SKM-1 (cell line): ENCODE results near the gene CRYGN.

Source experiments
- DNase-seq: peaks from one replicate; lab custom pipeline; 2025; ENCODE audit not compliant: unreplicated experiment; lab: John Stamatoyannopoulos, UW

The CRYGN gene

DNA sequence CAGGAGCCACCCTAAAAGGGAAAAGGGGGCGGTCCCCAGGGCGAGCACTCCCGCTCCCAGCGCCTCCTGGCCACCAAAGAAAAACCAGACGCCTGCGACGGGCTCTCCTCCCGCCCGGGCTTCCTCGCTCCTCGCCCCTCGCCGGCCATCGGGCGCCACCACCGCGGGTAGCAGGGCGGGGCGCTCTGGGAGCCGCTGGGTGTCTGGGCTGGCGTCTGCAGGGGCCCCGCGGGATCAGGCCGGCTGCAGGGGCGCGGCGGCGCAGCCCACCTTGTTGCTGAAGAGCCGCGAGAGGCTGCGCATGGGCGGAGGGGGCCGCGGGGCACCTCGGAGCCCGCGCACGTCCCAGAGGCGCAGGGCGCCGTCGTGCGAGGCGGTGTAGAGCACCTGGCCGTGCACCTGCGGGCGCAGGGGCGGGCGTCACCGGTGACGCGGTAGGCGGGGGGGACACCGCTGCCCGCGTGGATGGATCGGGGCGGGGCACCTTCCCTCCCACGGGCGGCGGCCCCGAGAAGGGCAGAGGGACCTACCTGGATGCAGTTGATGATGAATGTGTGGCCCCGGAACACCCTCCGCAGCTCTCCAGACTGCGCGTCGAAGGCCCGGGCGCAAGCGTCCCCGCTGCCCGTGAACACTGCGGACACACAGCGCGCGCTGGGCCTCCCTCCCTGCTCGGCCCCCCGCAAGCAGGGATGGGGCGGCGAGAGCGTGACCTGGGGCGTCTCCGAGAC, 58.4 kb downstream of the CRYGN start:
- no peak for DNase-seq

DNA sequence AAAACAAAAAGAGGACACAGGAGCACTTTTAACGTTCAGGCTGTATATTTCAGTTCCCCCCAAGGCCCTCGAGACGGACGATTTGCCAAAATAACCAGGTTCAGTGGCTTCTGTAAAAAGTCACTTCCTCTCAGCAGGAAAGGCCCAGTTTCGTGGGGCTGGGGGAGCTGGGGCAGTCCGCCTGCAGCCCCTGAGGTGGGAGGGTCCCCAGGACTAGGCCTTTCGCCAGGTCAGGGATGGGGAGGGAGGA, 58.9 kb downstream of the CRYGN start:
- no peak for DNase-seq

DNA sequence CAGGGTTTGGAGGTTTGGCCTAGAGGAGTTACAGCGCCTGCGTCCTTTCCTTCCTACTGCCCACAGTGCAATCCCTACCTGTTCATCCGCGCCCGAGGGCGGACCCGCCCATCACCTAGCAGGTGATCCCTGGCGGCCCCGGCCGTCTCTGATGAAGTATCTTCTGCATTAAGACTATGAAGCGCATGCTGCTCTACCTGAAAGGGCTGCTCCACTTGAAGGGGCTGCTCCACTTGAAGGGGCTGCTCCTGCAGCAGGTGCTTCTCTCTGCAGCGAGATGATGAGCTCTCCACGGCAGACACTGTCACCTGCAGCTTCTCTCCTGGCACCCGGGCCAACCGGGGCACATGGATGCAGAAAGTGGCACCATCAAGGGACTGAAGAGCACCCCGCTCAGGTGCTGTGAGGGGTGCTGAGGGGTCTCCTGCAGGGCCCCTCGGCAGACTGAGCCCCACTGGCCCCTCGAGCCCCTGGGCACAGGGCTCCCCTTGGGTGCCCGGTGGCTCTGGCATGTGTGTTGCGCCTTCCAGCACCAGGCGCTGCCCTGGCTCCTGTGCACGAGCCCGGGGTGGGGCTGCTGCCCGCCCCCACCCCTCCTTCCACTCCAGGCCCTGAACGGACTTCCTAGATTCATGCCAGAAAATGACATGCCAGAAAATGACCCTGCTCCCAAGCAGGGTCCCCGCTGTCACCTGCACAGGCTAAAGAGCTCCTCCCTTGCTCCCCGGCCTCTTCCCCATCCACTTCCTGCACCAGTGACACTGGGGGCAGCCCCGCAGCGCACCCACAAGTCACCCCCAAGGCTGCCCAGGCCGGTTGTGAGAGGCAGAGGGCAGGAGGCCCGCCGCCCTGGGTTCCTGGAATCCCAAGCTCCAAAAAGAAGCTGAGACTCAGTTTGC, 59.5 kb downstream of the CRYGN start:
- DNase-seq = no peak

DNA sequence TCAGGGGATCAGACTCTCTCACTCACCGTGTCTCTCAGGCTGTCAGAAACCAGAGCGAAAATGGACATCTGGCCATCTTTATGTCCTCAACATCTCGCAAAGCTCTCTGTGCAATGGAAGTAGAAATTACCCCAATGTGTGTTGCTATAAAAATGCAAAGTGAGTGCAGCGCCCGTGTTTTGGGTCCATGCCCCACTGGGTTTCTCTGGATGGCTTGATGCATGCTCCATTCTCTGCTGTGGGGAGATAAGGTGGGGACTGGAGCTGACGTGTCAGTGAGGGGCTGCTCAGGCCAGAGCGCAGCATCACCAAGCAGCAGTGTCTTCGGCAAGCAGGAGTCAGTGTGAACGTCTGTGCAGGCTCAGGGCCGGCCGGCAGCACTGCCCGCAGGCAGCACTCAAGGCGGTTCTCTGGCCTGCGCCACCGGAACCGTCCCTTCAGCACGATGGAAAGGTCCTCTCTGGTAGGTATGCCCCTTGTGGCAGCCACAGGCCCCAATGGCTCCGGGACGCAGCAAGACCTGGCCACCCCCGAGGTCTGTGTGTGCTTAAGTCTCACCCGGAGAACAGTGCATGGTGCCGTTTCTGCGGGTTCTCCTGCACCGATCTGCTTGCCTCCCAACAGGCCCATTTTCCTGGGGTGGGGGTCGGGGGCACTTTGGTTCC, 60.3 kb downstream of the CRYGN start:
- no peak for DNase-seq

DNA sequence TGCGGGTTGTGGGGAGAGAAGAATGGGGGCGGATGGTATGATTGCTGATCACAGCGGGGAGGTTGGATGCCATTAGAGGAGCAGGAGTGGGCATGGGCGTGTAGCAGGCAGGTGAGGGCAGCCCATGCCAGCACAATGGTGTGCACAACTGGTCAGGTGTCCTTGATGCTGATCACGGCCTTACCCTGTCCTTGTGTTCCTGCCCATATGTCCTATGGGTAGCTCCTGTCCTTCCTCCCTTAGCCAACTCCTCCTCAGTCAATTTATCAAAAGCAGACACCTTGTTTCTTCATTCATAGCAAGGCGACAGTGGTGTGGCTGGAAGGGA, 60.8 kb downstream of the CRYGN start:
- no peak for DNase-seq
